IPS DF 4.7 (cell line): ENCODE measurements around the gene TBC1D5.
"Not testable (repeated sequence)": the region's sequence is repeated elsewhere in the genome, so short reads cannot be mapped to it uniquely, and the experiment has no call there.

Experiments used
- DNase-seq: peaks from one replicate; pipeline ENCODE4 v3.0.0-alpha.2; 2013; ENCODE audit warnings: low spot score; ENCODE audit errors: extremely low read depth

TBC1D5 gene

GRCh38 chr3:17411157-17411877 lies 331.1 kb downstream of the TBC1D5 start:
- no peak for DNase-seq

GRCh38 chr3:17407576-17407975 lies 334.9 kb downstream of the TBC1D5 start:
- DNase-seq = no peak

- DNase-seq = no peak
Observed at GRCh38 chr3:17404548-17404947, 337.9 kb downstream of the TBC1D5 start.

GRCh38 chr3:17402442-17402841 lies 340.0 kb downstream of the TBC1D5 start:
- no peak for DNase-seq

GRCh38 chr3:17401912-17402311 lies 340.5 kb downstream of the TBC1D5 start:
- no peak for DNase-seq

GRCh38 chr3:17399586-17399985 lies 342.8 kb downstream of the TBC1D5 start:
- no peak for DNase-seq

- DNase-seq = no peak
Observed at GRCh38 chr3:17398959-17399551, 343.4 kb downstream of the TBC1D5 start.

- DNase-seq = no peak
Observed at GRCh38 chr3:17396036-17396435, 346.4 kb downstream of the TBC1D5 start.

- no peak for DNase-seq
Observed at GRCh38 chr3:17394541-17395155, 347.8 kb downstream of the TBC1D5 start.

GRCh38 chr3:17392516-17392915 lies 349.9 kb downstream of the TBC1D5 start:
- not testable (repeated sequence) for DNase-seq

GRCh38 chr3:17390785-17391184 lies 351.6 kb downstream of the TBC1D5 start:
- DNase-seq = no peak

- DNase-seq = no peak
Observed at GRCh38 chr3:17387108-17387507, 355.3 kb downstream of the TBC1D5 start.

GRCh38 chr3:17386432-17386831 lies 356.0 kb downstream of the TBC1D5 start:
- DNase-seq = no peak

- DNase-seq = no peak
Observed at GRCh38 chr3:17384567-17385296, 357.7 kb downstream of the TBC1D5 start.

- DNase-seq = no peak
Observed at GRCh38 chr3:17373304-17373703, 369.1 kb downstream of the TBC1D5 start.

- DNase-seq = no peak
Observed at GRCh38 chr3:17372362-17373210, 369.8 kb downstream of the TBC1D5 start.

GRCh38 chr3:17369973-17370372 lies 372.5 kb downstream of the TBC1D5 start:
- DNase-seq = no peak

- no peak for DNase-seq
Observed at GRCh38 chr3:17367171-17367570, 375.3 kb downstream of the TBC1D5 start.

GRCh38 chr3:17360991-17361390 lies 381.4 kb downstream of the TBC1D5 start:
- no peak for DNase-seq

GRCh38 chr3:17359911-17360310 lies 382.5 kb downstream of the TBC1D5 start:
- no peak for DNase-seq

- DNase-seq = no peak
Observed at GRCh38 chr3:17357035-17357710, 385.3 kb downstream of the TBC1D5 start.
